ENCODE results near the gene TMED1.
"Not testable (repeated sequence)": the region's sequence is repeated elsewhere in the genome, so short reads cannot be mapped to it uniquely, and the experiment has no call there.

The TMED1 gene

DNA sequence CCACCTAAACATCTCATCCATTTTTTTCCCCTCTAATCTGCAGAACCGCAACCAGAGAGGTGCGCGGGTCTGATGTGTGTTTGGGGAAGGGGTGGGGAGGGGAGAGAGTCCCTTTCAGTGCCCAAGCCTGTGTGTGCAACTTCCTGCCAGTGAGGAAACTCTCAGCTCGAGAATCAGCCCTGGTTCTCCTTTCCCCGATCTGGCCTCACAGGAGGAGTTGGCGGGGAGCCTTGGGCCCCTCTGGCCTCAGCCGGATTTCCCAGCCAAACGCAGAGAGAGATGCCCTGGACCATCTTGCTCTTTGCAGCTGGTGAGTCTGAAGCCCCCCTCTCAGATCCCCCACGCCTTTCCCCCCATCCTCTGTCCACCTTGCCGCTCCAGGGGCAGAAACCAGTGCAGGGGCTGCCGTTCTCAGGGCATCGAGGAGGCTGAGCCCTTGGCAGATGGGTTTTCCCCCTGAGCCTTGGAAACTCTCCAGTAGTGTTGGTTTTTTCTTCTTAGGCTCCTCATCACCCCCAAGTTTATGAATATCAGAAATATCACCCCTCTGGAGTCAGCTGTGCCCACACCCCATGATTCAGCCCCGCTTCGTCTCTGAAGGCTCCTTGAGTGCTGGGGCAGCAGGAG lies 12.3 kb upstream of the TMED1 start, which contains the start of gene C19orf38:
TSS of gene C19orf38 (plus strand) at position 186 of the 627 bp plus-strand sequence. CDS start at position 280, 94 bp downstream.
- no peak for DNase-seq (ENCODE audit: low read depth)

GRCh38 chr19:10846500-10847202 lies 10.6 kb upstream of the TMED1 start:
- no peak overlapping the region for H3K4me3 ChIP-seq (ENCODE audit: low read depth, low read length)
- no peak for DNase-seq (ENCODE audit: low read depth)
- TF ChIP-seq, protein P1, sequence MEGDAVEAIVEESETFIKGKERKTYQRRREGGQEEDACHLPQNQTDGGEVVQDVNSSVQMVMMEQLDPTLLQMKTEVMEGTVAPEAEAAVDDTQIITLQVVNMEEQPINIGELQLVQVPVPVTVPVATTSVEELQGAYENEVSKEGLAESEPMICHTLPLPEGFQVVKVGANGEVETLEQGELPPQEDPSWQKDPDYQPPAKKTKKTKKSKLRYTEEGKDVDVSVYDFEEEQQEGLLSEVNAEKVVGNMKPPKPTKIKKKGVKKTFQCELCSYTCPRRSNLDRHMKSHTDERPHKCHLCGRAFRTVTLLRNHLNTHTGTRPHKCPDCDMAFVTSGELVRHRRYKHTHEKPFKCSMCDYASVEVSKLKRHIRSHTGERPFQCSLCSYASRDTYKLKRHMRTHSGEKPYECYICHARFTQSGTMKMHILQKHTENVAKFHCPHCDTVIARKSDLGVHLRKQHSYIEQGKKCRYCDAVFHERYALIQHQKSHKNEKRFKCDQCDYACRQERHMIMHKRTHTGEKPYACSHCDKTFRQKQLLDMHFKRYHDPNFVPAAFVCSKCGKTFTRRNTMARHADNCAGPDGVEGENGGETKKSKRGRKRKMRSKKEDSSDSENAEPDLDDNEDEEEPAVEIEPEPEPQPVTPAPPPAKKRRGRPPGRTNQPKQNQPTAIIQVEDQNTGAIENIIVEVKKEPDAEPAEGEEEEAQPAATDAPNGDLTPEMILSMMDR (IDR thresholded peaks at IDR 0.05; ENCODE audit: low read depth, low read length, missing control alignments) = no peak

More for the DNA sequence above, 12.3 kb upstream of the TMED1 start, which contains the start of gene C19orf38:
- TF ChIP-seq, protein P1 (IDR thresholded peaks at IDR 0.05; ENCODE audit: low read depth, low read length, missing control alignments) = no peak
- peak within 1 kb of the TSS; percentile 25 for H3K4me3 ChIP-seq (ENCODE audit: low read depth, low read length)

GRCh38 chr19:10842788-10843187 lies 6.8 kb upstream of the TMED1 start:
- TF ChIP-seq, protein P1 (IDR thresholded peaks at IDR 0.05; ENCODE audit: low read depth, low read length, missing control alignments) = no peak
- no peak overlapping the region for H3K4me3 ChIP-seq (ENCODE audit: low read depth, low read length)
- no peak for DNase-seq (ENCODE audit: low read depth)

- TF ChIP-seq, protein P1 (IDR thresholded peaks at IDR 0.05; ENCODE audit: low read depth, low read length, missing control alignments) = no peak
- H3K4me3 ChIP-seq (ENCODE audit: low read depth, low read length) = no peak overlapping the region
- DNase-seq (ENCODE audit: low read depth) = no peak
Observed at GRCh38 chr19:10839114-10840050, 3.4 kb upstream of the TMED1 start.

GRCh38 chr19:10838377-10838776 lies 2.4 kb upstream of the TMED1 start:
- DNase-seq (ENCODE audit: low read depth) = no peak
- TF ChIP-seq, protein P1 (IDR thresholded peaks at IDR 0.05; ENCODE audit: low read depth, low read length, missing control alignments) = no peak
- no peak overlapping the region for H3K4me3 ChIP-seq (ENCODE audit: low read depth, low read length)

DNA sequence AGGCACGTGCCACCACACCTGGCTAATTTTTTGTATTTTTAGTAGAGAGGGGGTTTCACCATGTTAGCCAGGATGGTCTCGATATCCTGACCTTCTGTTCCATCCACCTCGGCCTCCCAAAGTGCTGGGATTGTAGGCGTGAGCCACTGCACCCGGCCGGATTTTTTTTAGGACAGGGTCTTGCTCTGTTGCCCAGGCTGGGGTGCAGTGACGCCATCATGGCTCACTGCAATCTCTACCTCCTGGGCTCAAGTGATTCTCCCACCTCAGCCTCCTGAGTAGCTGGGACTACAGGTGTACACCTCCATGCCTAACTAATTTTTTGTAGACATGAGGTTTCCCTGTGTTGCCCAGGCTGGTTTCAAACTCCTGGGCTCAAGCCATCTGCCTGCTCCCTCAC lies 1.6 kb upstream of the TMED1 start:
- DNase-seq (ENCODE audit: low read depth); H3K4me3 ChIP-seq (ENCODE audit: low read depth, low read length): not testable (repeated sequence)

Measured in GM12864 (cell line).